ENCODE results near the gene NDUFA11.

Gene NDUFA11

GRCh38 chr19:5903624-5904351 lies at the start of gene NDUFA11:
Gene NDUFA11 (minus strand): TSS chr19:5903790. CDS start chr19:5903708, 82 bp downstream.
- no peaks in the 10 kb centered on the region for H3K27me3 Mint-ChIP-seq (ENCODE audit: low read depth)
- no peaks in the 10 kb centered on the region for H3K9me3 Mint-ChIP-seq
- peaks cover 14% of the 10 kb centered on the region for H3K36me3 Mint-ChIP-seq (ENCODE audit: low read depth)
- peak within 1 kb of the TSS; percentile 93 for H3K4me3 Mint-ChIP-seq
- peak; percentile 97 for DNase-seq (ENCODE audit: low spot score)
- peak within 1 kb of the TSS; percentile 100 for H3K27ac Mint-ChIP-seq
- H3K4me1 Mint-ChIP-seq (ENCODE audit: low read depth): peaks cover 16% of the 10 kb centered on the region

GRCh38 chr19:5953030-5953589 lies 49.5 kb upstream of the NDUFA11 start:
- H3K27ac Mint-ChIP-seq: peak overlapping the region; percentile 96
- no peaks in the 10 kb centered on the region for H3K9me3 Mint-ChIP-seq
- no peak for DNase-seq (ENCODE audit: low spot score)
- no peaks in the 10 kb centered on the region for H3K27me3 Mint-ChIP-seq (ENCODE audit: low read depth)
- H3K4me3 Mint-ChIP-seq: peak overlapping the region; percentile 85
- H3K4me1 Mint-ChIP-seq (ENCODE audit: low read depth): peaks cover 78% of the 10 kb centered on the region
- H3K36me3 Mint-ChIP-seq (ENCODE audit: low read depth): peaks cover 31% of the 10 kb centered on the region

DNA sequence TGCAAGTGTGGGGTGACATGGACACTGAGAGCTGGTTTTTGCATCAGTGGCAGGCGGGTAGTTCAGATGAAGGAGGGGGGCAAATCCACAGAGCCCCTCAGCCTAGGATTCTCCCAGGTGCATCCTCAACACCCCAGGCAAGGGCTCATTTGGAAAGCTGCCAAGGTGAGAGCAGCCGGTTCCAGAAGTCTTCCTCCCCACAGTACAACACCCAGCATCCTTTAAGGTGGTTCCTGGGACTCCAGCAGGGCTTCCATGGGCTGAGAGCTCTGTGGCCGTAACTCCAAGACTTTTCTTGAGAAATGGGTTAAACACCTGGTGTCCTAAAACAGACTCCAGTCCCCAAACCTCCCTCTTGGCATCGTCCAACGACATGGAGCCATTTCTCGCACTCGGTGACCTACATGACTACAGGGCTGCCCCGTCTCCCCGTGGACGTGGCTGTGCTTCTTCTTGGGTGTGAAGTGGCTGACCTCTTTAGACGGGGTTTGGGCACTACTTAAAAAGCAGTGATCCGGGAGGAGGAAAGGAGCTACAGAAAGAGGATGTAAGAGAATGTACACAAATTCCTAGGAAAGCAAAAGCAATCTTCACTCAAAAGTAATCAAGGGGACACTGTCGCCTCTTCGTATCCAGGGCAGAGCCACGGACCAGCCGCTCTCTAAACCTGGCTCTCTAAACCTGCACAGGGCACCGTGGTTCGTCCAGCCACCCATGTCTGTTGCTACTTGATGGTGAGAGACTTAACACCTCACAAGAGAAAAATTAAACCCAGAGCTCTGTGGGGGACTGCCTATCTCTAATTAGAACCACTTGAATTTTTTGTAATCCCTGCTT lies 48.8 kb upstream of the NDUFA11 start:
- H3K36me3 Mint-ChIP-seq (ENCODE audit: low read depth): peaks cover 31% of the 10 kb centered on the region

GRCh38 chr19:5951338-5951861 lies 47.8 kb upstream of the NDUFA11 start:
- no peak for DNase-seq (ENCODE audit: low spot score)
- Mint-ChIP-seq H3K4me1 (ENCODE audit: low read depth) (peaks cover 77% of the 10 kb centered on the region), H3K4me3 (peak overlapping the region; percentile 15), H3K9me3 (no peaks in the 10 kb centered on the region), H3K36me3 (ENCODE audit: low read depth) (peaks cover 31% of the 10 kb centered on the region), H3K27ac (peak overlapping the region; percentile 96), H3K27me3 (ENCODE audit: low read depth) (no peaks in the 10 kb centered on the region)

More for the DNA sequence above, 48.8 kb upstream of the NDUFA11 start:
- Mint-ChIP-seq H3K9me3 (no peaks in the 10 kb centered on the region), H3K27me3 (ENCODE audit: low read depth) (no peaks in the 10 kb centered on the region), H3K27ac (peak overlapping the region; percentile 96), H3K4me1 (ENCODE audit: low read depth) (peaks cover 80% of the 10 kb centered on the region), H3K4me3 (peak overlapping the region; percentile 85)
- DNase-seq (ENCODE audit: low spot score): no peak

- H3K27ac Mint-ChIP-seq: peak overlapping the region; percentile 62
- DNase-seq (ENCODE audit: low spot score): no peak
- peaks cover 29% of the 10 kb centered on the region for H3K36me3 Mint-ChIP-seq (ENCODE audit: low read depth)
- no peaks in the 10 kb centered on the region for H3K27me3 Mint-ChIP-seq (ENCODE audit: low read depth)
- peak overlapping the region; percentile 44 for H3K4me3 Mint-ChIP-seq
- H3K4me1 Mint-ChIP-seq (ENCODE audit: low read depth): peaks cover 75% of the 10 kb centered on the region
- H3K9me3 Mint-ChIP-seq: no peaks in the 10 kb centered on the region
Observed at GRCh38 chr19:5950741-5951140, 47.2 kb upstream of the NDUFA11 start.

DNA sequence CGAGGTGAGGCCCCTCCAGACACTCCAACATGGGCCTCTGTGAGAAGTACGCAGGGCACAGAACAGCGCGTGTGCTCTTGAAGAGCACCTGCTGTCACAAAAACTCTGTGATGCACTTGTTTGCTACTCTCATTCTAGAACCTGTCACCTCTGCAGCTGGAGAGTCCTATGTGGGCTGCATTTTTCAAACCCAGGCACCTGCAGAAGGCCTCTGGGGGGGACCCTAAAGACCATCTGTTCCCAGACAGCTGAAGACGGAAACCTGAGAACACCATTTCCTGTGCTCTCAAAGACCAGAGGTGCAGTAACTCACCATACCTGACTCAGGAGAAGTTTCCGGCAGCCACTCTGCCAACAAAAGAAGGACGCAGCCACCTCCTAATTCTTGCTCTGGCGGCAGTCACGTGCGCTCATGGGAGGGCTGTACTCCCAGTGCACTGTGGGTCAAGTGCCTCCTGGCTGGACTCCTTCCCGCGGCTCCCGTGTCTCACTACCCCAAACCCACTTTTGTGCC lies 46.3 kb upstream of the NDUFA11 start:
- Mint-ChIP-seq H3K27me3 (ENCODE audit: low read depth) (no peaks in the 10 kb centered on the region), H3K27ac (peak overlapping the region; percentile 84), H3K9me3 (no peaks in the 10 kb centered on the region), H3K4me1 (ENCODE audit: low read depth) (peaks cover 69% of the 10 kb centered on the region), H3K4me3 (peak overlapping the region; percentile 62), H3K36me3 (ENCODE audit: low read depth) (peaks cover 29% of the 10 kb centered on the region)
- no peak for DNase-seq (ENCODE audit: low spot score)

- H3K4me1 Mint-ChIP-seq (ENCODE audit: low read depth): peaks cover 61% of the 10 kb centered on the region
- H3K27me3 Mint-ChIP-seq (ENCODE audit: low read depth): no peaks in the 10 kb centered on the region
- H3K36me3 Mint-ChIP-seq (ENCODE audit: low read depth): peaks cover 25% of the 10 kb centered on the region
- peak overlapping the region; percentile 62 for H3K4me3 Mint-ChIP-seq
- DNase-seq (ENCODE audit: low spot score): no peak
- peak overlapping the region; percentile 84 for H3K27ac Mint-ChIP-seq
- H3K9me3 Mint-ChIP-seq: no peaks in the 10 kb centered on the region
Observed at GRCh38 chr19:5948752-5949564, 45.4 kb upstream of the NDUFA11 start.

GRCh38 chr19:5947435-5947834 lies 43.8 kb upstream of the NDUFA11 start:
- no peak for DNase-seq (ENCODE audit: low spot score)
- Mint-ChIP-seq H3K27ac (peak overlapping the region; percentile 60), H3K4me1 (ENCODE audit: low read depth) (peaks cover 45% of the 10 kb centered on the region), H3K27me3 (ENCODE audit: low read depth) (no peaks in the 10 kb centered on the region), H3K36me3 (ENCODE audit: low read depth) (peaks cover 21% of the 10 kb centered on the region), H3K9me3 (no peaks in the 10 kb centered on the region), H3K4me3 (peak overlapping the region; percentile 14)

GRCh38 chr19:5943623-5944022 lies 40.0 kb upstream of the NDUFA11 start:
- no peak for DNase-seq (ENCODE audit: low spot score)
- Mint-ChIP-seq H3K36me3 (ENCODE audit: low read depth) (peaks cover 16% of the 10 kb centered on the region), H3K27me3 (ENCODE audit: low read depth) (no peaks in the 10 kb centered on the region), H3K27ac (no peak overlapping the region), H3K4me1 (ENCODE audit: low read depth) (peaks cover 10% of the 10 kb centered on the region), H3K9me3 (no peaks in the 10 kb centered on the region), H3K4me3 (no peak overlapping the region)

DNA sequence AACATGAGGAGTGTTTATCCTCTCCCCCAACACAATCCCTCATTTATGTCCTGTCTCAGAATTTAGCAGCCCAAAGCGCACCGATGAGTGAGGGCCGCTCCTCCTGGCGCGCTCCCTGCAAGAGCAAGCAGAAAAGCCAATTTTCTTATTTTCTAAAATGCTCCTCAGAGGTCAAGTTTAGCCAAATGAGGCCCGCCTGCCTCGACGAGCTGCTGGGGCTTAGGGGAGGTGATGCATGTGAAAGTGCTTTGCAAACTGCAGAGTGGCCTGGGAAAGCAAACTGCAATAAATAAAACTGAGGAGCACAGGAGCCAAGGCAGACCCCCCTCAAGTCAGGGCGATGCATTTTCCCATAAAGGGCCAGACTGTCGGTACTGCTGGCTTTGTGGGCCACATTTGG lies 39.5 kb upstream of the NDUFA11 start:
- H3K27me3 Mint-ChIP-seq (ENCODE audit: low read depth): no peaks in the 10 kb centered on the region
- no peak overlapping the region for H3K27ac Mint-ChIP-seq
- peaks cover 12% of the 10 kb centered on the region for H3K36me3 Mint-ChIP-seq (ENCODE audit: low read depth)
- no peak overlapping the region for H3K4me3 Mint-ChIP-seq
- no peak for DNase-seq (ENCODE audit: low spot score)
- peaks cover 7% of the 10 kb centered on the region for H3K4me1 Mint-ChIP-seq (ENCODE audit: low read depth)
- H3K9me3 Mint-ChIP-seq: no peaks in the 10 kb centered on the region

DNA sequence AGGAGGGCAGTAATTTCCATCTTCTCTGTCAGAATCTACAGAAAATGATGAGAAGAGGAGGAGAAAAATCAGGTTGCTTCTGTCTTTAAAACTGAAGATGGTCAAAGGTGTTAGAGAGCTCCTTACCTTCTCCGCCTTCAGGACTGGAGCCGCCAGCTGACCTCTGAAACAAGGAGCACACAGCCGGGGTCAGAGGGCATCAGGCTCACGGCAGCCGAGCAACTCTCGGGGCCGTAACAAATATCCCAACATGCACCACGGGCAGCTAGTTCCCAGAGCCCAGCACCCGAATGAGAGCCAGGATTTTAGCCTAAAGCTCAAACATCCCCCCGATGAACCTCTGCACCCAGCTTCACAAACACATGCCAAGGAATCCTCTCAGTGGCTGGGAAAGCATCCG lies 38.1 kb upstream of the NDUFA11 start:
- Mint-ChIP-seq H3K9me3 (no peaks in the 10 kb centered on the region), H3K4me3 (no peak overlapping the region), H3K27me3 (ENCODE audit: low read depth) (no peaks in the 10 kb centered on the region), H3K36me3 (ENCODE audit: low read depth) (peaks cover 12% of the 10 kb centered on the region), H3K4me1 (ENCODE audit: low read depth) (no peaks in the 10 kb centered on the region), H3K27ac (no peak overlapping the region)
- no peak for DNase-seq (ENCODE audit: low spot score)

GRCh38 chr19:5940260-5941208 lies 36.9 kb upstream of the NDUFA11 start:
- DNase-seq (ENCODE audit: low spot score): no peak
- peaks cover 19% of the 10 kb centered on the region for H3K36me3 Mint-ChIP-seq (ENCODE audit: low read depth)
- no peak overlapping the region for H3K27ac Mint-ChIP-seq
- H3K4me1 Mint-ChIP-seq (ENCODE audit: low read depth): no peaks in the 10 kb centered on the region
- no peak overlapping the region for H3K4me3 Mint-ChIP-seq
- H3K27me3 Mint-ChIP-seq (ENCODE audit: low read depth): no peaks in the 10 kb centered on the region
- no peaks in the 10 kb centered on the region for H3K9me3 Mint-ChIP-seq
